ENCODE results near the gene ADGRB3. TPM values are rescaled to one million over a fixed set of nuclear protein-coding genes. Genes with fewer than 3 reads are reported as not detected.
"Not testable (repeated sequence)": the region's sequence is repeated elsewhere in the genome, so short reads cannot be mapped to it uniquely, and the experiment has no call there.

The ADGRB3 gene
- total RNA-seq, 1 experiment from 2014 or later, result not detected

- Histone ChIP-seq H3K4me1 (replicated peaks) (no peaks in the 10 kb centered on the region), H3K27me3 (replicated peaks) (no peaks in the 10 kb centered on the region), H3K36me3 (no peaks in the 10 kb centered on the region), H3K27ac (no peak overlapping the region), H3K4me3 (no peak overlapping the region), H3K9me3 (replicated peaks) (no peaks in the 10 kb centered on the region)
- DNase-seq (ENCODE audit: low read depth in 1 of 2, low spot score in 2 of 2), result no peak
Measured at GRCh38 chr6:68653706-68654089, 18.6 kb downstream of the ADGRB3 start.

GRCh38 chr6:68654134-68654533 lies 19.1 kb downstream of the ADGRB3 start:
- Histone ChIP-seq H3K27ac (no peak overlapping the region), H3K9me3 (replicated peaks) (no peaks in the 10 kb centered on the region), H3K4me3 (no peak overlapping the region), H3K27me3 (replicated peaks) (no peaks in the 10 kb centered on the region), H3K36me3 (no peaks in the 10 kb centered on the region), H3K4me1 (replicated peaks) (no peaks in the 10 kb centered on the region)
- DNase-seq (ENCODE audit: low read depth in 1 of 2, low spot score in 2 of 2), result no peak

- DNase-seq (ENCODE audit: low read depth in 1 of 2, low spot score in 2 of 2), result no peak
Measured at GRCh38 chr6:68655028-68655427, 19.9 kb downstream of the ADGRB3 start.

GRCh38 chr6:68657374-68658139 lies 22.5 kb downstream of the ADGRB3 start:
- H3K27me3 ChIP-seq (replicated peaks), result no peaks in the 10 kb centered on the region
- DNase-seq (ENCODE audit: low read depth in 1 of 2, low spot score in 2 of 2), result no peak
- no peaks in the 10 kb centered on the region for H3K4me1 ChIP-seq (replicated peaks)
- H3K27ac ChIP-seq, result no peak overlapping the region
- no peak overlapping the region for H3K4me3 ChIP-seq
- H3K36me3 ChIP-seq, result no peaks in the 10 kb centered on the region
- H3K9me3 ChIP-seq (replicated peaks), result no peaks in the 10 kb centered on the region

More at GRCh38 chr6:68655028-68655427, 19.9 kb downstream of the ADGRB3 start:
- Histone ChIP-seq H3K27ac (no peak overlapping the region), H3K27me3 (replicated peaks) (no peaks in the 10 kb centered on the region), H3K4me1 (replicated peaks) (no peaks in the 10 kb centered on the region), H3K4me3 (no peak overlapping the region), H3K9me3 (replicated peaks) (no peaks in the 10 kb centered on the region), H3K36me3 (no peaks in the 10 kb centered on the region)

GRCh38 chr6:68658338-68658737 lies 23.3 kb downstream of the ADGRB3 start:
- Histone ChIP-seq H3K4me3 (no peak overlapping the region), H3K27ac (no peak overlapping the region), H3K9me3 (replicated peaks) (no peaks in the 10 kb centered on the region), H3K27me3 (replicated peaks) (no peaks in the 10 kb centered on the region), H3K4me1 (replicated peaks) (no peaks in the 10 kb centered on the region), H3K36me3 (no peaks in the 10 kb centered on the region)
- DNase-seq (ENCODE audit: low read depth in 1 of 2, low spot score in 2 of 2), result no peak

GRCh38 chr6:68673255-68673654 lies 38.2 kb downstream of the ADGRB3 start:
- H3K9me3 ChIP-seq (replicated peaks), result no peaks in the 10 kb centered on the region
- DNase-seq (ENCODE audit: low read depth in 1 of 2, low spot score in 2 of 2), result no peak
- no peaks in the 10 kb centered on the region for H3K36me3 ChIP-seq
- H3K27me3 ChIP-seq (replicated peaks), result 0 out of 2 replicates have a peak, but pooled peaks cover 3% of the 10 kb centered on the region
- H3K4me1 ChIP-seq (replicated peaks), result no peaks in the 10 kb centered on the region
- no peak overlapping the region for H3K27ac ChIP-seq
- H3K4me3 ChIP-seq, result no peak overlapping the region

- no peak for DNase-seq (ENCODE audit: low read depth in 1 of 2, low spot score in 2 of 2)
- Histone ChIP-seq H3K4me1 (replicated peaks) (no peaks in the 10 kb centered on the region), H3K36me3 (no peaks in the 10 kb centered on the region)
Measured at GRCh38 chr6:68675548-68675947, 40.5 kb downstream of the ADGRB3 start.

GRCh38 chr6:68676094-68676493 lies 41.0 kb downstream of the ADGRB3 start:
- H3K9me3 ChIP-seq (replicated peaks); H3K27ac ChIP-seq; H3K4me1 ChIP-seq (replicated peaks); H3K36me3 ChIP-seq; H3K4me3 ChIP-seq; H3K27me3 ChIP-seq (replicated peaks); DNase-seq (ENCODE audit: low read depth in 1 of 2, low spot score in 2 of 2): not testable (repeated sequence)

More at GRCh38 chr6:68675548-68675947, 40.5 kb downstream of the ADGRB3 start:
- Histone ChIP-seq H3K27ac (no peak overlapping the region), H3K27me3 (replicated peaks) (0 out of 2 replicates have a peak, but pooled peaks cover 3% of the 10 kb centered on the region), H3K9me3 (replicated peaks) (no peaks in the 10 kb centered on the region), H3K4me3 (no peak overlapping the region)

GRCh38 chr6:68677058-68677457 lies 42.0 kb downstream of the ADGRB3 start:
- Histone ChIP-seq H3K36me3 (no peaks in the 10 kb centered on the region), H3K9me3 (replicated peaks) (no peaks in the 10 kb centered on the region), H3K27ac (no peak overlapping the region), H3K4me3 (no peak overlapping the region), H3K4me1 (replicated peaks) (no peaks in the 10 kb centered on the region), H3K27me3 (replicated peaks) (0 out of 2 replicates have a peak, but pooled peaks cover 3% of the 10 kb centered on the region)
- no peak for DNase-seq (ENCODE audit: low read depth in 1 of 2, low spot score in 2 of 2)

- Histone ChIP-seq H3K27ac (no peak overlapping the region), H3K4me3 (no peak overlapping the region), H3K4me1 (replicated peaks) (no peaks in the 10 kb centered on the region), H3K9me3 (replicated peaks) (no peaks in the 10 kb centered on the region), H3K27me3 (replicated peaks) (0 out of 2 replicates have a peak, but pooled peaks cover 2% of the 10 kb centered on the region), H3K36me3 (no peaks in the 10 kb centered on the region)
- no peak for DNase-seq (ENCODE audit: low read depth in 1 of 2, low spot score in 2 of 2)
Measured at GRCh38 chr6:68679399-68679798, 44.3 kb downstream of the ADGRB3 start.

GRCh38 chr6:68680264-68680663 lies 45.2 kb downstream of the ADGRB3 start:
- Histone ChIP-seq H3K27me3 (replicated peaks) (no peaks in the 10 kb centered on the region), H3K36me3 (no peaks in the 10 kb centered on the region), H3K27ac (no peak overlapping the region), H3K9me3 (replicated peaks) (no peaks in the 10 kb centered on the region), H3K4me1 (replicated peaks) (no peaks in the 10 kb centered on the region), H3K4me3 (no peak overlapping the region)
- DNase-seq (ENCODE audit: low read depth in 1 of 2, low spot score in 2 of 2), result no peak

GRCh38 chr6:68689910-68690309 lies 54.8 kb downstream of the ADGRB3 start:
- Histone ChIP-seq H3K27me3 (replicated peaks) (no peaks in the 10 kb centered on the region), H3K9me3 (replicated peaks) (no peaks in the 10 kb centered on the region), H3K4me1 (replicated peaks) (no peaks in the 10 kb centered on the region), H3K4me3 (no peak overlapping the region), H3K36me3 (no peaks in the 10 kb centered on the region), H3K27ac (no peak overlapping the region)
- DNase-seq (ENCODE audit: low read depth in 1 of 2, low spot score in 2 of 2), result no peak

GRCh38 chr6:68691120-68691519 lies 56.0 kb downstream of the ADGRB3 start:
- Histone ChIP-seq H3K36me3 (no peaks in the 10 kb centered on the region), H3K4me1 (replicated peaks) (no peaks in the 10 kb centered on the region), H3K4me3 (no peak overlapping the region), H3K9me3 (replicated peaks) (no peaks in the 10 kb centered on the region), H3K27me3 (replicated peaks) (no peaks in the 10 kb centered on the region), H3K27ac (no peak overlapping the region)
- no peak for DNase-seq (ENCODE audit: low read depth in 1 of 2, low spot score in 2 of 2)

- no peak overlapping the region for H3K4me3 ChIP-seq
- H3K36me3 ChIP-seq, result no peaks in the 10 kb centered on the region
- H3K27ac ChIP-seq, result no peak overlapping the region
- H3K4me1 ChIP-seq (replicated peaks), result no peaks in the 10 kb centered on the region
- H3K27me3 ChIP-seq (replicated peaks), result no peaks in the 10 kb centered on the region
- no peak for DNase-seq (ENCODE audit: low read depth in 1 of 2, low spot score in 2 of 2)
- no peaks in the 10 kb centered on the region for H3K9me3 ChIP-seq (replicated peaks)
Measured at GRCh38 chr6:68693271-68693670, 58.2 kb downstream of the ADGRB3 start.

- no peak for DNase-seq (ENCODE audit: low read depth in 1 of 2, low spot score in 2 of 2)
- no peaks in the 10 kb centered on the region for H3K27me3 ChIP-seq (replicated peaks)
- H3K27ac ChIP-seq, result no peak overlapping the region
- no peaks in the 10 kb centered on the region for H3K4me1 ChIP-seq (replicated peaks)
- no peaks in the 10 kb centered on the region for H3K36me3 ChIP-seq
- H3K4me3 ChIP-seq, result no peak overlapping the region
- no peaks in the 10 kb centered on the region for H3K9me3 ChIP-seq (replicated peaks)
Measured at GRCh38 chr6:68695403-68695802, 60.3 kb downstream of the ADGRB3 start.
